SK-N-SH (cell line): Measurements from ENCODE around the gene GNA15. TPM values are rescaled to one million over a fixed set of nuclear protein-coding genes. Genes with fewer than 3 reads are reported as not detected.

Experiments used
- CTCF ChIA-PET: fragments of 300-600, 350-600 bp; formaldehyde crosslinking; extraction: SDS; loops from one replicate; lab custom pipeline; 2021; lab: Yijun Ruan, JAX
- POLR2A ChIA-PET: fragments of 350-600 bp; sonication (Branson Sonifier 250); formaldehyde crosslinking; extraction: SDS; loops from one replicate; lab custom pipeline; 2020; ENCODE audit warnings: antibody characterized with exemption, inconsistent platforms; lab: Yijun Ruan, JAX
- DNase-seq: peaks from one replicate; pipeline ENCODE4 v3.0.0; 2012
- H2AFZ ChIP-seq: fragments of 200-600 bp; sonication (generic); 2 replicates; pipeline ENCODE4 v1.8.1; 2016; ENCODE audit warnings: antibody characterized with exemption, mild to moderate bottlenecking, low read depth
- H3F3A ChIP-seq: fragments of 200-600 bp; sonication (generic); replicated peaks from 2 replicates; pipeline ENCODE3; 2016; ENCODE audit warnings: antibody characterized with exemption, mild to moderate bottlenecking; ENCODE audit not compliant: insufficient read depth
- H3K27ac ChIP-seq, 2 experiments: fragments of 200-500 bp in 1 of 2; fragments of 200-600 bp in 1 of 2; sonication (Bioruptor generic) in 1 of 2; sonication (generic), shearing (Covaris generic) in 1 of 2; 2 replicates each; pipeline versions ENCODE4 v1.5.1 to v1.6.1; 2014 to 2016; ENCODE audit warnings: low read depth in 2 of 2, inconsistent platforms in 1 of 2, low read length in 1 of 2, mild to moderate bottlenecking in 1 of 2, mixed read lengths in 1 of 2
- H3K27me3 ChIP-seq: fragments of 200-600 bp; sonication (generic), shearing (Covaris generic); 2 replicates; pipeline ENCODE4 v1.6.1; 2016; ENCODE audit warnings: mixed run types; ENCODE audit not compliant: insufficient read depth
- H3K36me3 ChIP-seq, 2 experiments: fragments of 200-500 bp in 1 of 2; fragments of 200-600 bp in 1 of 2; sonication (Bioruptor generic) in 1 of 2; sonication (generic) in 1 of 2; replicated peaks in 1 of 2; 2 replicates each; pipeline versions ENCODE3 to v1.5.1; 2014 to 2016; ENCODE audit warnings: low read length in 1 of 2, mild to moderate bottlenecking in 1 of 2; ENCODE audit not compliant: insufficient read depth in 2 of 2, control insufficient read depth in 1 of 2
- H3K4me1 ChIP-seq, 2 experiments: fragments of 200-500 bp in 1 of 2; fragments of 200-600 bp in 1 of 2; sonication (Bioruptor generic) in 1 of 2; sonication (generic), shearing (Covaris generic) in 1 of 2; 2 replicates each; pipeline versions ENCODE4 v1.5.1 to v1.6.1; 2014 to 2016; ENCODE audit warnings: low read depth in 1 of 2, low read length in 1 of 2, mixed run types in 1 of 2; ENCODE audit not compliant: insufficient read depth in 2 of 2, control insufficient read depth in 1 of 2
- H3K4me2 ChIP-seq: fragments of 200-600 bp; sonication (generic), shearing (Covaris generic); 2 replicates; pipeline ENCODE4 v1.6.1; 2017; ENCODE audit warnings: mixed run types
- H3K4me3 ChIP-seq, 2 experiments: fragments of 200-500 bp in 1 of 2; fragments of 200-600 bp in 1 of 2; sonication (Bioruptor generic) in 1 of 2; sonication (generic), shearing (Covaris generic) in 1 of 2; 2 replicates each; pipeline versions ENCODE4 v1.5.1 to v1.8.1; 2014 to 2016; ENCODE audit warnings: low read depth in 2 of 2, inconsistent platforms in 1 of 2, low read length in 1 of 2, mild to moderate bottlenecking in 1 of 2, mixed read lengths in 1 of 2, moderate library complexity in 1 of 2
- H3K79me2 ChIP-seq: fragments of 200-600 bp; sonication (generic); 2 replicates; pipeline ENCODE4 v1.8.1; 2017; ENCODE audit warnings: mild to moderate bottlenecking; ENCODE audit not compliant: insufficient read depth
- H3K9ac ChIP-seq: fragments of 200-600 bp; sonication (generic); 2 replicates; pipeline ENCODE4 v1.6.1; 2017; ENCODE audit warnings: mixed run types
- H3K9me2 ChIP-seq: fragments of 200-600 bp; sonication (generic); 2 replicates; pipeline ENCODE4 v1.6.1; 2017; ENCODE audit warnings: mixed run types
- H3K9me3 ChIP-seq: fragments of 200-600 bp; sonication (generic); 2 replicates; pipeline ENCODE4 v1.6.1; 2017; ENCODE audit warnings: mixed run types, mild to moderate bottlenecking, moderate library complexity
- H4K20me1 ChIP-seq: fragments of 200-600 bp; sonication (generic); 2 replicates; pipeline ENCODE4 v1.6.1; 2017; ENCODE audit warnings: mild to moderate bottlenecking, mixed run types; ENCODE audit not compliant: insufficient read depth
- CHD2 ChIP-seq: fragments of 150-350 bp; IDR thresholded peaks from 2 replicates; pipeline ENCODE4 v1.6.1; 2018; ENCODE audit warnings: low read length; ENCODE audit not compliant: partially characterized antibody
- EP300 ChIP-seq, 2 experiments: IDR thresholded peaks; 2 replicates each; pipeline versions ENCODE4 v1.4.0 to v1.6.1; 2012; ENCODE audit warnings: borderline replicate concordance in 1 of 2, low read depth in 1 of 2, low read length in 1 of 2
- EZH2phosphoT487 ChIP-seq: fragments of 200-600 bp; sonication (generic); IDR thresholded peaks from 2 replicates; pipeline ENCODE4 v1.6.1; 2017; ENCODE audit warnings: low read depth, mixed run types, mild to moderate bottlenecking, antibody characterized with exemption, moderate library complexity, borderline replicate concordance
- FOSL2 ChIP-seq: IDR thresholded peaks from 2 replicates; pipeline ENCODE4 v1.4.0; 2012; ENCODE audit warnings: low read depth, mild to moderate bottlenecking, moderate library complexity, borderline replicate concordance
- FOXJ3 ChIP-seq: sonication (generic); formaldehyde crosslinking; IDR thresholded peaks from 2 replicates; pipeline ENCODE4 v1.5.1; 2020; ENCODE audit warnings: mild to moderate bottlenecking, missing genetic modification reagents
- FOXM1 ChIP-seq: IDR thresholded peaks from 2 replicates; pipeline ENCODE4 v1.4.0; 2012; ENCODE audit warnings: low read depth, mild to moderate bottlenecking
- GABPA ChIP-seq: IDR thresholded peaks from 2 replicates; pipeline ENCODE4 v1.4.0; 2012; ENCODE audit warnings: low read depth, mild to moderate bottlenecking
- GATA2 ChIP-seq: sonication (generic); formaldehyde crosslinking; IDR thresholded peaks from 2 replicates; pipeline ENCODE4 v1.5.0; 2020; ENCODE audit warnings: mild to moderate bottlenecking, missing genetic modification reagents
- MEF2A ChIP-seq: IDR thresholded peaks from 2 replicates; pipeline ENCODE4 v1.4.0; 2012; ENCODE audit warnings: low read depth, borderline replicate concordance
- RCOR1 ChIP-seq: fragments of 150-350 bp; IDR thresholded peaks from 2 replicates; pipeline ENCODE4 v1.6.1; 2017; ENCODE audit warnings: antibody characterized with exemption, low read length
- RXRA ChIP-seq: IDR thresholded peaks from 2 replicates; pipeline ENCODE4 v1.4.0; 2012; ENCODE audit warnings: low read depth, mild to moderate bottlenecking, borderline replicate concordance
- YY1 ChIP-seq: IDR thresholded peaks from 2 replicates; pipeline ENCODE4 v1.4.0; 2012; ENCODE audit warnings: low read depth, mild to moderate bottlenecking
- WGBS: methylation state at CpG from one replicate; pipeline ENCODE4 v1.1.6; 2017; ENCODE audit warnings: low lambda C conversion rate; 5-methylcytosine and 5-hydroxymethylcytosine counted together
- polyA plus RNA-seq, 3 experiments: library from polyadenylated mRNA; depleted of rRNA; stranded (reverse); fragments of >200 nt; gene quantifications; 2 replicates each; pipeline ENCODE4 v1.2.3, GENCODE V29; 2012
- TF ChIP-seq, protein P1 (sequence below): fragments of 200-600 bp; sonication (generic); IDR thresholded peaks from 2 replicates; pipeline ENCODE4 v1.6.1; 2017; ENCODE audit warnings: antibody characterized with exemption, mild to moderate bottlenecking, moderate library complexity
- TF ChIP-seq, protein P2 (sequence below): fragments of 150-350 bp; IDR thresholded peaks from 2 replicates; pipeline ENCODE4 v1.6.1; 2017; ENCODE audit warnings: antibody characterized with exemption, low read length, low read depth, borderline replicate concordance
- TF ChIP-seq, protein P3 (sequence below): IDR thresholded peaks from 2 replicates; pipeline ENCODE4; 2012

The GNA15 gene
- polyA plus RNA-seq, 1 of the 3 experiments (the other 2 are of a cell fraction) = 0.05 TPM

DNA sequence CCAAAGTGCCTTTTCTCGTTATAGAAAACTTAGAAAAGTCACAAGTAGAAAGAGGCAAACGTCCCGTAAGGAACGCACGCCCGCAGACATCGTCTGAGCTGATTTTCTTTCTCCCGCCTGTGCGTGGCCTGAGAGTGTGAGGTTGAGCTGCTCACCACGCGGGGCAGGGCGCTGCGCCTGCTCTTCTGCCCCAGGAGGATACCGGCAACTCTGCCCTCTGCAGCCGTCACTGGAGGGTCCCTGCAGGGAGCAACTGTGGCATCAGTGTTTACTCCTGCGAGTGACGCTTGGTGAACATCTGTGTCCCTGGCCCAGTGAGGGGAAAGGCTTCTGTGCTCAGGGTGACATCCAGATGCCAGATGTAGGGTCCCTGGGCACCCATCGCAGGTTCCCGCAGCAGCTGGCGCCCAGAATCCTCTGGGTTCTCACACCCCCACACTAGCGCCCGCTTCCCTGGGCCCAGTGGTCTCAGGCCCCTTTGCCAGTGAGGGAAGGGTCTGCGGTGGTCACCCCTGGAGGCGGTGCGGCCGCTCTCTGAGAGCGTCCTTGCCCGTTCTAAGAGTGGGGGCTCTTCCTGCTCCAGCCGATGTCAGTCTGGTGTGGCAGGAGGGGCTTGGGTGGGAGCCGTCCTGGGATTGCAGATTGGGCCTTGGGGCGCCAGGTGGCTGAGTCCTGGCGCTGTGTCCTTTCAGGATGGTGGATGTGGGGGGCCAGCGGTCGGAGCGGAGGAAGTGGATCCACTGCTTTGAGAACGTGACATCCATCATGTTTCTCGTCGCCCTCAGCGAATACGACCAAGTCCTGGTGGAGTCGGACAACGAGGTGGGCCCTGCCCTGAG lies 17.4 kb upstream of the GNA15 start:
- Histone ChIP-seq H3K9me3 (no peaks in the 10 kb centered on the region), H3K27me3 (no peaks in the 10 kb centered on the region), H3K9ac (no peak overlapping the region), H2AFZ (no peak overlapping the region), H3K4me2 (no peak overlapping the region), H3K36me3 (peaks cover 0 to 17% of the 10 kb centered on the region in 2 experiments), H3K4me1 (no peaks in the 10 kb centered on the region), H3K79me2 (peaks cover 5% of the 10 kb centered on the region; the same call in 1 of the 2 replicates), H3F3A (no peaks in the 10 kb centered on the region), H3K27ac (no peak overlapping the region), H3K4me3 (no peak overlapping the region), H3K9me2 (no peaks in the 10 kb centered on the region), H4K20me1 (no peaks in the 10 kb centered on the region)
- ChIA-PET POLR2A (no interaction called here), CTCF (interaction anchor here (1.0 to 2.8 kb wide), 6 partner anchors 10 to 156 kb away, joined by 3 to 9 read pairs (median 6); no protein-coding TSS in a partner anchor)
- WGBS = 94% methylated on average over 33 of the region's 42 CpGs
- TF ChIP-seq RCOR1 = no peak
- DNase-seq = no peak

DNA sequence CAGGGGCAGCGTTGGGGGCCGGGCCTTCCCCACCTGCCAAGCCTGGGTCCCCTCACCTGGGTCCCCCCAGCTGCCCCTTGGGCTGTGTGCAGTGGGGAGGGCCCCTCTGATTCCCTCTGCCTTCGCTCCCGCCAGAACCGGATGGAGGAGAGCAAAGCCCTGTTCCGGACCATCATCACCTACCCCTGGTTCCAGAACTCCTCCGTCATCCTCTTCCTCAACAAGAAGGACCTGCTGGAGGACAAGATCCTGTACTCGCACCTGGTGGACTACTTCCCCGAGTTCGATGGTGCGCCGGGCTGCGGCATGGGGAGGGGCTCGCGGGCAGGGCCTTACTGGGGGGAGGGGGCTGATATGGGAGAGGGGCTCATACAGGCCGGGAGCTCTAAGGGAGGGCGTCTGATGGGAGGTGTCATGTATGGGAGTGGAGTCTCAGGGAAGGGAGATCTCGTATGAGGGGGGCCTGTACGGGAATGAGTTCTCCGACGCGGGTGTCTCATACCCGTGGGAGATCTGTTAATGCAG lies 16.7 kb upstream of the GNA15 start:
- Histone ChIP-seq H2AFZ (no peak overlapping the region), H3K27me3 (no peaks in the 10 kb centered on the region), H3K9me2 (no peaks in the 10 kb centered on the region), H4K20me1 (no peaks in the 10 kb centered on the region)
- no peak for DNase-seq
- no peak for TF ChIP-seq FOXM1
- TF ChIP-seq, protein P1, sequence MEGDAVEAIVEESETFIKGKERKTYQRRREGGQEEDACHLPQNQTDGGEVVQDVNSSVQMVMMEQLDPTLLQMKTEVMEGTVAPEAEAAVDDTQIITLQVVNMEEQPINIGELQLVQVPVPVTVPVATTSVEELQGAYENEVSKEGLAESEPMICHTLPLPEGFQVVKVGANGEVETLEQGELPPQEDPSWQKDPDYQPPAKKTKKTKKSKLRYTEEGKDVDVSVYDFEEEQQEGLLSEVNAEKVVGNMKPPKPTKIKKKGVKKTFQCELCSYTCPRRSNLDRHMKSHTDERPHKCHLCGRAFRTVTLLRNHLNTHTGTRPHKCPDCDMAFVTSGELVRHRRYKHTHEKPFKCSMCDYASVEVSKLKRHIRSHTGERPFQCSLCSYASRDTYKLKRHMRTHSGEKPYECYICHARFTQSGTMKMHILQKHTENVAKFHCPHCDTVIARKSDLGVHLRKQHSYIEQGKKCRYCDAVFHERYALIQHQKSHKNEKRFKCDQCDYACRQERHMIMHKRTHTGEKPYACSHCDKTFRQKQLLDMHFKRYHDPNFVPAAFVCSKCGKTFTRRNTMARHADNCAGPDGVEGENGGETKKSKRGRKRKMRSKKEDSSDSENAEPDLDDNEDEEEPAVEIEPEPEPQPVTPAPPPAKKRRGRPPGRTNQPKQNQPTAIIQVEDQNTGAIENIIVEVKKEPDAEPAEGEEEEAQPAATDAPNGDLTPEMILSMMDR = no peak
- TF ChIP-seq, protein P2, sequence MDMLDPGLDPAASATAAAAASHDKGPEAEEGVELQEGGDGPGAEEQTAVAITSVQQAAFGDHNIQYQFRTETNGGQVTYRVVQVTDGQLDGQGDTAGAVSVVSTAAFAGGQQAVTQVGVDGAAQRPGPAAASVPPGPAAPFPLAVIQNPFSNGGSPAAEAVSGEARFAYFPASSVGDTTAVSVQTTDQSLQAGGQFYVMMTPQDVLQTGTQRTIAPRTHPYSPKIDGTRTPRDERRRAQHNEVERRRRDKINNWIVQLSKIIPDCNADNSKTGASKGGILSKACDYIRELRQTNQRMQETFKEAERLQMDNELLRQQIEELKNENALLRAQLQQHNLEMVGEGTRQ = no peak
- TF ChIP-seq YY1 = no peak
- no peak for TF ChIP-seq EZH2phosphoT487
- TF ChIP-seq EP300 (IDR thresholded peaks at IDR 0.05; ENCODE audit: borderline replicate concordance in 1 of 2, low read depth in 1 of 2, low read length in 1 of 2) = no peak
- TF ChIP-seq FOXJ3 (CRISPR knock-in tag) = no peak
- no peak for TF ChIP-seq RXRA
- TF ChIP-seq GABPA = no peak
- TF ChIP-seq MEF2A = no peak
- no peak for TF ChIP-seq FOSL2
- no peak for TF ChIP-seq GATA2
- TF ChIP-seq CHD2 = no peak
- TF ChIP-seq RCOR1 = no peak
- TF ChIP-seq, protein P3, sequence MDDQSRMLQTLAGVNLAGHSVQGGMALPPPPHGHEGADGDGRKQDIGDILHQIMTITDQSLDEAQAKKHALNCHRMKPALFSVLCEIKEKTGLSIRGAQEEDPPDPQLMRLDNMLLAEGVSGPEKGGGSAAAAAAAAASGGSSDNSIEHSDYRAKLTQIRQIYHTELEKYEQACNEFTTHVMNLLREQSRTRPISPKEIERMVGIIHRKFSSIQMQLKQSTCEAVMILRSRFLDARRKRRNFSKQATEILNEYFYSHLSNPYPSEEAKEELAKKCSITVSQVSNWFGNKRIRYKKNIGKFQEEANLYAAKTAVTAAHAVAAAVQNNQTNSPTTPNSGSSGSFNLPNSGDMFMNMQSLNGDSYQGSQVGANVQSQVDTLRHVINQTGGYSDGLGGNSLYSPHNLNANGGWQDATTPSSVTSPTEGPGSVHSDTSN = no peak
- TF ChIP-seq, all 33 proteins: peak for 0
- Histone ChIP-seq H3K36me3 (peaks cover 0 to 17% of the 10 kb centered on the region in 2 experiments), H3F3A (peaks cover 5% of the 10 kb centered on the region), H3K4me2 (no peak overlapping the region), H3K9ac (no peak overlapping the region), H3K79me2 (peaks cover under 1% of the 10 kb centered on the region; the same call in 1 of the 2 replicates), H3K4me1 (no peaks in the 10 kb centered on the region), H3K27ac (no peak overlapping the region), H3K4me3 (no peak overlapping the region), H3K9me3 (no peaks in the 10 kb centered on the region)
- WGBS = 96% methylated on average over 15 of the region's 23 CpGs
- POLR2A ChIA-PET = no interaction called here
- CTCF ChIA-PET = interaction anchor here (1.3 to 2.8 kb wide), 3 partner anchors 10 to 157 kb away, joined by 3 to 9 read pairs (median 8); no protein-coding TSS in a partner anchor
